ENCODE measurements around the gene SSH3. TPM values are rescaled to one million over a fixed set of nuclear protein-coding genes. Genes with fewer than 3 reads are reported as not detected.

Gene SSH3
- total RNA-seq, 3 donors from 2014 or later, result 28.8 to 55.2 (median 34.4) TPM

- intact Hi-C loops (cut with DNase I; ENCODE audit: low total_unique reads), result no loop called here
- H3K27me3 ChIP-seq, result no peaks in the 10 kb centered on the region
- DNase-seq (ENCODE audit: low spot score in 2 of 2), result peak in 1 of 2 donors; percentile 67
- peak overlapping the region; percentile 93 for H3K27ac ChIP-seq
- H3K36me3 ChIP-seq, result no peaks in the 10 kb centered on the region
- H3K4me1 ChIP-seq, result peaks cover 0 to 10% of the 10 kb centered on the region in 2 donors
- TF ChIP-seq CTCF (IDR thresholded peaks at IDR 0.05) (no peak), POLR2A (IDR thresholded peaks at IDR 0.05) (no peak), POLR2AphosphoS5 (IDR thresholded peaks at IDR 0.05) (no peak)
- no peaks in the 10 kb centered on the region for H3K9me3 ChIP-seq
- peak overlapping the region; percentile 90 to 92 (median 91) for H3K4me3 ChIP-seq
Observed at GRCh38 chr11:67303835-67304411, 593 bp downstream of the SSH3 start.

- peak in 1 of 2 donors; percentile 50 for DNase-seq (ENCODE audit: low spot score in 2 of 2)
- intact Hi-C loops (cut with DNase I; ENCODE audit: low total_unique reads), result no loop called here
- TF ChIP-seq CTCF (IDR thresholded peaks at IDR 0.05), result no peak
- no peak for TF ChIP-seq POLR2A (IDR thresholded peaks at IDR 0.05)
- no peak for TF ChIP-seq POLR2AphosphoS5 (IDR thresholded peaks at IDR 0.05)
- Histone ChIP-seq H3K27ac (peak overlapping the region; percentile 93), H3K27me3 (no peaks in the 10 kb centered on the region), H3K36me3 (no peaks in the 10 kb centered on the region), H3K9me3 (no peaks in the 10 kb centered on the region), H3K4me3 (peak overlapping the region; percentile 90 to 92 (median 91)), H3K4me1 (peaks cover 0 to 10% of the 10 kb centered on the region in 2 donors)
Observed at GRCh38 chr11:67304511-67305113, 1.3 kb downstream of the SSH3 start.

GRCh38 chr11:67306769-67307544 is 3.6 kb downstream of the SSH3 start:
- intact Hi-C loops (cut with DNase I; ENCODE audit: low total_unique reads), result no loop called here

GRCh38 chr11:67307545-67308001 is 4.2 kb downstream of the SSH3 start:
- no peak for DNase-seq (ENCODE audit: low spot score in 2 of 2)
- no peak for TF ChIP-seq POLR2A (IDR thresholded peaks at IDR 0.05)
- no peak for TF ChIP-seq CTCF (IDR thresholded peaks at IDR 0.05)
- no peak for TF ChIP-seq POLR2AphosphoS5 (IDR thresholded peaks at IDR 0.05)
- H3K4me3 ChIP-seq, result no peak overlapping the region

More at GRCh38 chr11:67306769-67307544, 3.6 kb downstream of the SSH3 start:
- no peak overlapping the region for H3K27ac ChIP-seq
- no peaks in the 10 kb centered on the region for H3K27me3 ChIP-seq
- TF ChIP-seq POLR2AphosphoS5 (IDR thresholded peaks at IDR 0.05), result no peak
- TF ChIP-seq CTCF (IDR thresholded peaks at IDR 0.05), result no peak
- TF ChIP-seq POLR2A (IDR thresholded peaks at IDR 0.05), result no peak
- DNase-seq (ENCODE audit: low spot score in 2 of 2), result no peak
- peaks cover 0 to 10% of the 10 kb centered on the region in 2 donors for H3K4me1 ChIP-seq
- no peaks in the 10 kb centered on the region for H3K36me3 ChIP-seq
- no peaks in the 10 kb centered on the region for H3K9me3 ChIP-seq
- H3K4me3 ChIP-seq, result no peak overlapping the region

More at GRCh38 chr11:67307545-67308001, 4.2 kb downstream of the SSH3 start:
- Histone ChIP-seq H3K36me3 (no peaks in the 10 kb centered on the region), H3K9me3 (no peaks in the 10 kb centered on the region), H3K4me1 (peaks cover 0 to 7% of the 10 kb centered on the region in 2 donors), H3K27ac (no peak overlapping the region), H3K27me3 (no peaks in the 10 kb centered on the region)
- intact Hi-C loops (cut with DNase I; ENCODE audit: low total_unique reads), result no loop called here

All from breast epithelium (tissue), 4 donors.